ENCODE measurements around the gene TBC1D22A.

TBC1D22A gene

DNA sequence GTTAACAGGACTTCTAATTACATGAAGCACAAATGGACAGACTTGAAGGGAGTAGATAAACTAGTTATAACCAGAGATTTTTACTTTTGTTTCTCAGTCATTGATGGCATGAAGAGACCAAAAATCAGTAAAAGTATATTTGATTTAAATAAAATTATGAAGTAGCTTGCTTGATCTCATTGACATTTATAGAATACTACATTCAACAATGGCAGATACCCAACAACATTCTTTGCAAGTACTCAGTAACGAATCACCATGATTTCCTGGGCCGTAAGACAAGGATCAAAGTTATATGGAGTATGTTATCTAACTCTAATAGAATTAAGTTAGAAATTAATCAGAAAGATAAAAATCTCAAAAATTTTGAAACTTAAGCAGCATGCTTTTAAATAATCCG, 317.6 kb downstream of the TBC1D22A start:
- no peak overlapping the region for H3K4me3 Mint-ChIP-seq

DNA sequence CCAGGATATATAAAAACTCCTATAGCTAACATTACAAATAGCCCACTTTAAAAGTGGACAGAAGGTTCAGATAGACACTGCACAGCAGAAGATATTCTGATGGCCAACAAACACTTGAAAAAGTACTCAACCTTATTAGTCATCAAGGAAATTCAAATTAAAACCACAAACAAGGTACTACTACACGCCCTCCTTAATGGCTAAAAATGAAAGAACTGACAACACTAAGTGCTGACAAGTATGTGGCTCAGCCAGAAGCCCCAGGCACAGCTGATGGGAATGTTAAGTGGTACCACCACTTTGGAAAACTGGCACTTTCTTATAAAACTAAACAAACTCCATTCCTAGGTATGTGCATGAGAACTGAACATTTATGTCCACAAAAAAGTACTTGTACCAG, 320.1 kb downstream of the TBC1D22A start:
- H3K9me3 Mint-ChIP-seq = peaks cover 14% of the 10 kb centered on the region
- intact Hi-C loops (cut with micrococcal nuclease) = no loop called here
- peaks cover 24% of the 10 kb centered on the region for H3K36me3 Mint-ChIP-seq (ENCODE audit: low read depth)
- H3K27ac Mint-ChIP-seq = no peak overlapping the region
- H3K27me3 Mint-ChIP-seq = no peaks in the 10 kb centered on the region
- H3K4me3 Mint-ChIP-seq = no peak overlapping the region
- no peaks in the 10 kb centered on the region for H3K4me1 Mint-ChIP-seq (ENCODE audit: low read depth)

More for the DNA sequence above, 317.6 kb downstream of the TBC1D22A start:
- no peaks in the 10 kb centered on the region for H3K4me1 Mint-ChIP-seq (ENCODE audit: low read depth)
- intact Hi-C loops (cut with micrococcal nuclease) = no loop called here
- H3K36me3 Mint-ChIP-seq (ENCODE audit: low read depth) = peaks cover 47% of the 10 kb centered on the region
- peaks cover 38% of the 10 kb centered on the region for H3K9me3 Mint-ChIP-seq
- no peak overlapping the region for H3K27ac Mint-ChIP-seq
- H3K27me3 Mint-ChIP-seq = no peaks in the 10 kb centered on the region

DNA sequence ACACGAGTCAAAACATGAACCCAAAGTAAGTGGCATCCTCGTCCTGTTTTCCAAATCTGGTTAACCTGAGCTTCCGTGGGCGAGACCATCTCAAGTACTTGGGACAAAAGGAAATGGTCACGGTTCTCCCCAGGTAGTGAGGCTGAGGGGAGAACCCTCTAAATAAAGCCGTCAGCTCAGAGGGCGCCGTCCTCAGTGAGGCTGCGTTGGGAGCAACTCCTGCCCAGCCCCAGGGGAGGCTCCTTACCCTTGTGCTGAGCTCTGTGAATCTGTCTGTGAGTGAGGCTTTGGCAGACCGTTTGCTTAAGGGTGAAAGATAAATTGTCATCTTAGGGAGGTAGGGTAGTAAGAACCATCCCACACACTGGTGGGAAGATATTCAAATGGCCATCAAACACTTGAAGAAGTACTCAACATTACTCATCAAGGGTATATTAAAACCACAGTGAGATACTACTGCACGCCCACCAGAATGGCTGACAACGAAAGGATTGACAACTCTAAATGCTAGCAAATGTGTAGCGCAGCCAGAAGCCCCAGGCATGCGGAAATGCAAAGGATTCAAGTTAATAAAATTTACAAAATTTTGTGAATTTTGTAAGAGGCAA, 321.0 kb downstream of the TBC1D22A start:
- Mint-ChIP-seq H3K4me3 (no peak overlapping the region), H3K9me3 (peaks cover 10% of the 10 kb centered on the region)

DNA sequence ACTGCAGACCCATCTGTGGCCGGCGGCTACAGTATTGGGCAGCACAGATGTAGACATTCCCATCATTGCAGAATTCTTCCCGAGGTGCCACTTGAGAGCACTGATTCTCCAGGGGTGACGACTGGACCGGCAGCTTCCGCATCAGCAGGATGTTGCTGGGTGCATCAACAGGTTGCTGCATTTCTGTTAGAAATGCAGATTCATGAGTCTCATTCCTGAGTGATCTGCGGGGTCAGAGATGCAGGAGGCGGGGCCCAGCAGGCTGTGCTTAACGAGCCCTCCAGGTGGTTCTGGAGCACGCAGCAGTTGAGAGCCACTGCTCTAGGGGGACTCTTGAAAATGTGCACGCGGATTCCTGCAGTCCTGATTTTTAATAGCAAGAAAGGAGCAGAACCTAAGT, 321.8 kb downstream of the TBC1D22A start:
- Mint-ChIP-seq H3K4me1 (ENCODE audit: low read depth) (peaks cover 8% of the 10 kb centered on the region), H3K27me3 (no peaks in the 10 kb centered on the region), H3K36me3 (ENCODE audit: low read depth) (peaks cover 22% of the 10 kb centered on the region), H3K9me3 (peaks cover 7% of the 10 kb centered on the region), H3K27ac (no peak overlapping the region), H3K4me3 (no peak overlapping the region)
- intact Hi-C loops (cut with micrococcal nuclease) = no loop called here

More for the DNA sequence above, 321.0 kb downstream of the TBC1D22A start:
- Mint-ChIP-seq H3K36me3 (ENCODE audit: low read depth) (peaks cover 19% of the 10 kb centered on the region), H3K27me3 (no peaks in the 10 kb centered on the region), H3K4me1 (ENCODE audit: low read depth) (peaks cover under 1% of the 10 kb centered on the region), H3K27ac (no peak overlapping the region)
- intact Hi-C loops (cut with micrococcal nuclease) = no loop called here

DNA sequence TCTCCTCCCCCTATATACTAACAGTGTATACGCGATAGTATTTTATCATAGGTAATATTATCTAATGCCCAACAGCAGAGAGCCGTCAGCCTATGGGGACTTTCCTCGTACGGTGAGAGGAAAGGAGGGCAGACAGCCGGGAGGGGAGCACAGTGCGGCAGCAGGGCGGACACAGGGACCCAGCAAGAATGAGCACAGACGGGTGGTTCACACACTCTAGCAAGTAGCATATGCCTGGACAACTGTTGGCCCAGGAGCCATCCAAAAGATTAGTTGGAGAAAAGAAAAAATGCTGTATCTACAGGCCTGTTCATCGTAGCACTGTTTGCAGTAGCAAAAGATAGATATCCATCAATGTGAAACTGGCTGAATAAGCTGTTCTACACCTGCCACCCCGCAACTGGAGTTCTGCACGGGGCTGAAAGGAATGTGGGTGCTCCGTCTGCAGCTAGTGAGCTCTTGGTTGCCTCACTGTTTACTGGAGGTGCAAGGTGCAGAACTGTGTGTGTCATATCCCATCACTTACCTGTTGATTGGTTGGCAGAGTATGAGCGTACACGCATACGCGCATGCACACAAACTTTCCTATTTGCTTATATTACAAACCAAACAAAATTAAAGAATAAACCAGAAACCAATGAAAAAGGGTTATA, 324.3 kb downstream of the TBC1D22A start:
- H3K4me1 Mint-ChIP-seq (ENCODE audit: low read depth) = peaks cover 30% of the 10 kb centered on the region
- intact Hi-C loops (cut with micrococcal nuclease) = no loop called here
- H3K9me3 Mint-ChIP-seq = peaks cover 15% of the 10 kb centered on the region
- H3K36me3 Mint-ChIP-seq (ENCODE audit: low read depth) = peaks cover 42% of the 10 kb centered on the region
- no peak overlapping the region for H3K4me3 Mint-ChIP-seq
- H3K27me3 Mint-ChIP-seq = no peaks in the 10 kb centered on the region
- H3K27ac Mint-ChIP-seq = no peak overlapping the region

DNA sequence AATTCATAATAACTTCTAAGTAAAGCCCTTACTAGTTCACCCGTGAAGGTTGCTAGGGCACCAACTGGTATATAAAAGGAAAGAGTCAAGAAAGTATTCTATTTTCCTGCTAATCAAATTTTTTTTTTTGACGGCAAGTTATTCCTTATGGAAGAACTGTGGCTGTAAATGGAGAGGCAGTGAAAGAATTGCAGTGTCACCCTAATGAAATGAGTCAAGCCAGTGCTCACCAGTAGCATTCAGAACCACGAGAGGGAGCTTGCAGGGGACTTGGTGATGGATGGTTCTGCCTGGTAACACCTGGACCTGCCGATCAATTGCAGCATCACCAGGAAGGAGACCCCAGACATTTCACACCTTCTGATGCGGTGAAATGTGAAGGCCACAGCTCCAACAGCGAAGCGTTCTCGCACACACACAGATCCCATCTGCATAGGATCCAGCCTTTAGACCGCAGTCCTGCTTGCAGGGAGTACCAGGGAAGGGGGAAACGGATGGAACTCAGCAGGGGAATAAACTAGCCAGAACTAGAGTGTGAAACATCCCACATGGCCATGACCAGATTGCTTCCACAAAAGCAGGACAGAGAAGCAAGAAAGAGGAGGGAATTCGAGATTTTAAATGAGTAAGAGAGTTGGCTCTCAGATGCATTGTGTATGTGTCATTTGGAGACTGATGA, 326.2 kb downstream of the TBC1D22A start:
- H3K36me3 Mint-ChIP-seq (ENCODE audit: low read depth) = peaks cover 56% of the 10 kb centered on the region
- peaks cover 37% of the 10 kb centered on the region for H3K4me1 Mint-ChIP-seq (ENCODE audit: low read depth)
- intact Hi-C loops (cut with micrococcal nuclease) = no loop called here
- no peak overlapping the region for H3K27ac Mint-ChIP-seq
- no peaks in the 10 kb centered on the region for H3K27me3 Mint-ChIP-seq
- H3K4me3 Mint-ChIP-seq = no peak overlapping the region
- peaks cover 34% of the 10 kb centered on the region for H3K9me3 Mint-ChIP-seq

DNA sequence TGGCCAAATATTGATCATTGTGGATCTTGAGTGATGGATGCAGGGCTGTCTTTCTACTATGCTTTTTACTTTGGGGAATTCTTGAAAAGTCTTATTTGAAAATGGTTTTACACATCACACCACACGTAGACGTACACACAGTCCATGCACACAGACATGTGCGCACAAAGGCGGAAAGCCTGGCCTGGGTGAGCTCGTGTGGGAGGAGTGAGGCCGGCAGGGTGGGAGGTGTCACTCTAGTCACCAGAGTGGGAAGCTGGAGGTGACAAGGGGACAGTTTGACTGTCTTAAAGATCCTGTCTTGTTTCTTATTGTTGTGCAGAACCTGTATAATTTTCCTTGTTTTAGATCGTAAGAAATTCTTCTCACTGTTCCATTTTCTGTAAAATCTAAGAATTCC, 326.9 kb downstream of the TBC1D22A start:
- H3K27me3 Mint-ChIP-seq = no peaks in the 10 kb centered on the region
- H3K36me3 Mint-ChIP-seq (ENCODE audit: low read depth) = peaks cover 63% of the 10 kb centered on the region
- peaks cover 42% of the 10 kb centered on the region for H3K9me3 Mint-ChIP-seq
- H3K27ac Mint-ChIP-seq = no peak overlapping the region
- no peak overlapping the region for H3K4me3 Mint-ChIP-seq
- H3K4me1 Mint-ChIP-seq (ENCODE audit: low read depth) = peaks cover 37% of the 10 kb centered on the region
- intact Hi-C loops (cut with micrococcal nuclease) = no loop called here

DNA sequence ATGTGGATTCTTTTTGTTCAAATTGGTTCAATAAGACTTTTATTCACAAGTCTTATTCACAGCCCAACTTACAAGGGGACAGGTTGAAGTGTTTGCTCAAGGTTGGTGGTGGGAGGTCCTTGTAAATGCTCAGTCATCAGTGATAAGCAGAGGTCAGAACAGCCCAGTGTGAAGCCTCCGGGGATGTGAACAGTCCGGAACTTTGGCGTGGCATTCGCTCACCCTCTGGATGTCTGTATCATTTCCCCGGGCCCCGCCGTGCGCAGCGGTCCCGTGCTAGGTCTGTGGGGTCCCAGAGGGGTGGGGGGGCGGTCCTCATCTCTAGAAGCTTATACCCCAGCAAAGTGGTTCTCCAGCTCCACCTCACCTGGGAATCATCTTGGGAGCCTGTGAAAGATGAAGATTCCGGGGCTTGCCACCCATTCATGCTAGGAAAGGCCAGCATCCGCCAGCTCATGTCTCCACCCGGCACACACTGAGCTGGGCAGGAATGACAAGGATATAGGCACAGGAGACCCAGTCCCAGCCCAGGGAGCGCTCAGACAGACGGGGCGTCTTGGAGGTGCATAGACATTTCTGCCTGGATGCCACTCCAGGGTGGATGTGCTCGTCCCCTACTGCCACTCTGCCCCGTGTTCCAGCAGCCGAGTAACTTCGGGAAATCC, 327.5 kb downstream of the TBC1D22A start:
- intact Hi-C loops (cut with micrococcal nuclease) = no loop called here
- Mint-ChIP-seq H3K9me3 (peaks cover 47% of the 10 kb centered on the region), H3K4me1 (ENCODE audit: low read depth) (peaks cover 37% of the 10 kb centered on the region), H3K4me3 (no peak overlapping the region), H3K27me3 (no peaks in the 10 kb centered on the region), H3K27ac (no peak overlapping the region), H3K36me3 (ENCODE audit: low read depth) (peaks cover 63% of the 10 kb centered on the region)

DNA sequence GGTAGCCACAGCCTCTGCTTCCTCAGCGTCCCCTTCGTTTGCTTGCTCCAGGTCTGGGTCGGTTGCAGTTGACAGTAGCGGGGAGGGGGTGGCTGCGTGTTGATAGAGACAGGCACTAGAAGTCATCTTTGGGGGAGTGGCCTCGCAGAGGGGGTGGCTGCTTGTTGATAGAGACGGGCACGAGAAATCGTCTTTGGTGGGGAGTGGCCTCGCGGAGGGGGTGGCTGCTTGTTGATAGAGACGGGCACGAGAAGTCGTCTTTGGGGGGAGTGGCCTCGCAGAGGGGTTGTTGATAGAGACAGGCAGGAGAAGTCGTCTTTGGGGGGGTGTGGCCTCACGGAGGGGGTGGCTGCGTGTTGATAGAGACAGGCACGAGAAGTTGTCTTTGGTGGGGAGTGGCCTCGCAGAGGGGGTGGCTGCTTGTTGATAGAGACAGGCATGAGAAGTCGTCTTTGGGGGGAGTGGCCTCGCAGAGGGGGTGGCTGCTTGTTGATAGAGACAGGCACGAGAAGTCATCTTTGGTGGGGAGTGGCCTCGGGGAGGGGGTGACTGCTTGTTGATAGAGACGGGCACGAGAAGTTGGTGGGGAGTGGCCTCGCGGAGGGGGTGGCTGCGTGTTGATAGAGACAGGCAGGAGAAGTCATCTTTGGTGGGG, 328.3 kb downstream of the TBC1D22A start:
- Mint-ChIP-seq H3K36me3 (ENCODE audit: low read depth) (peaks cover 63% of the 10 kb centered on the region), H3K4me1 (ENCODE audit: low read depth) (peaks cover 37% of the 10 kb centered on the region), H3K27ac (no peak overlapping the region), H3K4me3 (no peak overlapping the region), H3K27me3 (no peaks in the 10 kb centered on the region), H3K9me3 (peaks cover 50% of the 10 kb centered on the region)
- intact Hi-C loops (cut with micrococcal nuclease) = no loop called here

DNA sequence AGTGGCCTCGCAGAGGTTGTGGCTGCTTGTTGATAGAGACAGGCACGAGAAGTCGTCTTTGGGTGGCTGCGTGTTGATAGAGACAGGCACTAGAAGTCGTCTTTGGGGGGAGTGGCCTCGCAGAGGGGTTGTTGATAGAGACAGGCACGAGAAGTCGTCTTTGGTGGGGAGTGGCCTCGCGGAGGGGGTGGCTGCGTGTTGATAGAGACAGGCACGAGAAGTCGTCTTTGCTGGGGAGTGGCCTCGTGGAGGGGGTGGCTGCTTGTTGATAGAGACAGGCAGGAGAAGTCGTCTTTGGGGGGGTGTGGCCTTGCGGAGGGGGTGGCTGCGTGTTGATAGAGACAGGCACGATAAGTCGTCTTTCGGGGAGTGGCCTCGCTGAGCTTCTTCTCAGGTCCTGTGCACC, 328.8 kb downstream of the TBC1D22A start:
- Mint-ChIP-seq H3K27ac (no peak overlapping the region), H3K4me3 (no peak overlapping the region), H3K36me3 (ENCODE audit: low read depth) (peaks cover 63% of the 10 kb centered on the region), H3K4me1 (ENCODE audit: low read depth) (peaks cover 37% of the 10 kb centered on the region), H3K27me3 (no peaks in the 10 kb centered on the region), H3K9me3 (peaks cover 50% of the 10 kb centered on the region)
- intact Hi-C loops (cut with micrococcal nuclease) = no loop called here

DNA sequence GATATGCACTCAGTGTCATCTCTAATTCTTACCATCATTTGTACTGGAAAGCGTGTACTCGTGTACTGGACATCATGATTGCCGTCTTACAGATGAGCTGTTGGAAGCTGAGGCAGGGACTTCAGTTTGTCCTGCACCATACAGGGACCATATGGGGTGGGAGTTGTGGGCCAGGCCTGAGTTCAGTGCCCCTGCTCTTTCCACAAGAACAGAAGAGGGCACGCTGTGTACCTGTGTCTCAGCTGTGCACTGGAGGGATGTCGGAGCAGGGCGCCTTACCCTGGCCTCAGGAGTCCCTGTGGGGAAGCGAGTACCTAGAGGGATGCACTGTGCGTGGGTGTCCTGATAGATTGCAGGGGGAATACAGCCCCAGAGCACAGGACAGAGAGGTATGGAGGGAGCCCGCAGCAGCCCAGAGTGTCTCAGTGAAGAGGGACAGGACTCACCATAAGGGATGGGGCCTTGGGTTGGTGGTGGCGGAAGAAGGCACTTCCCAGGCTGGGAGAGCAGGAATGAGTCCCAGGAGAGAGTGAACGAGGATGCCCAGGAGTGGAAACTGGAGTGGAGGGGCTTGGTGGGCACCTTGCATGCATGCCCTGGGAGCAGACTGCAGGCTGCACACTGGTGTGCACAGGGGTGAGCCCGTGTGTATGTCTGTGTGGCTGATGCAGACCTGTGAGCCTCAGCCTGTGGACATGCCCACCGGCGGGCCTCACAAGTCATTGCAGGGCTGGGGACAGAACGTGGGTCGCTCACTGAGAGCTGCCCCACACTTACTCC, 329.7 kb downstream of the TBC1D22A start:
- H3K4me1 Mint-ChIP-seq (ENCODE audit: low read depth) = peaks cover 37% of the 10 kb centered on the region
- H3K36me3 Mint-ChIP-seq (ENCODE audit: low read depth) = peaks cover 68% of the 10 kb centered on the region

DNA sequence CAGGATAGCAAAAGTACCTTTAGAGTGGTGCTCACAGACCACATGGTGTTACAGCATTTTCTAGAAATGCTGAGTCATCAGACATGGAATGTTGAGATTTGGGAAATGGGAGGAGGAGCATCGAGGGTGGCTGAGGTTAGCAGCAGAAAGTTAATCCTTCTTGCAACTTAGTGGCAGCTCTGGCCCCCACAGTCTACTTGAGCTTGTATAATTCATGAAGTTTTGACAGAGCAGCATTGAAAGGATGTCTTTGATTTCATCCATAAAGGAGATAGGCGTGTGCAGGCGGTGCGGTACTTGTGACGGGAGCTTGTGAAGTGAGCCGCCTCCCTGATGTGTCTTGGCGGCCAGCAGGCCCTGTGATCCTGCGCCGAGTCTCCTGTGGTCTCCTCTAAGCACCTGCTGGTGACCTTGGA, 330.5 kb downstream of the TBC1D22A start:
- intact Hi-C loops (cut with micrococcal nuclease) = no loop called here
- peaks cover 37% of the 10 kb centered on the region for H3K4me1 Mint-ChIP-seq (ENCODE audit: low read depth)
- H3K9me3 Mint-ChIP-seq = peaks cover 57% of the 10 kb centered on the region
- peaks cover 76% of the 10 kb centered on the region for H3K36me3 Mint-ChIP-seq (ENCODE audit: low read depth)
- no peaks in the 10 kb centered on the region for H3K27me3 Mint-ChIP-seq
- no peak overlapping the region for H3K27ac Mint-ChIP-seq
- no peak overlapping the region for H3K4me3 Mint-ChIP-seq

More for the DNA sequence above, 329.7 kb downstream of the TBC1D22A start:
- H3K27me3 Mint-ChIP-seq = no peaks in the 10 kb centered on the region
- H3K4me3 Mint-ChIP-seq = no peak overlapping the region
- intact Hi-C loops (cut with micrococcal nuclease) = no loop called here
- no peak overlapping the region for H3K27ac Mint-ChIP-seq
- H3K9me3 Mint-ChIP-seq = peaks cover 54% of the 10 kb centered on the region

DNA sequence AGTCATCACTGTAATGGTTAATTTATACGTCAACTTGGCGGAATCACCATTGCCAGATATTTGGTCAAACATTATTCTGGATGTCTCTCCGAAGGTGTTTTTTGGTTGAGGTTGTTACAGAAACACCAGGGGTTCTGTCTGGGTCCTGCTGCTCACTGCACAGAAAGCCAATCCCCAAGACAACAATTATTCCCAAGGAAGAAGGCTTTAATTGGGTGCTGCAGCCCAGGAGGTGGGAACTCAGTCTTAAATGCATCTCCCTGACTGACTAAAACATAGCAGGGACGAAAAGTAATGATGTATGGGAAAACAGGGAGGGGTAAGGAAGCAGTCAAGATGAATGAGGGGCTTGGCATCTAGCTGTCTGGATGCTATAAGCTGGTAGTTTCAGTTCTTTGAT, 331.3 kb downstream of the TBC1D22A start:
- H3K4me1 Mint-ChIP-seq (ENCODE audit: low read depth) = peaks cover 34% of the 10 kb centered on the region
- intact Hi-C loops (cut with micrococcal nuclease) = no loop called here

More for the DNA sequence above, 331.3 kb downstream of the TBC1D22A start:
- Mint-ChIP-seq H3K36me3 (ENCODE audit: low read depth) (peaks cover 77% of the 10 kb centered on the region), H3K27ac (no peak overlapping the region), H3K27me3 (no peaks in the 10 kb centered on the region), H3K9me3 (peaks cover 57% of the 10 kb centered on the region), H3K4me3 (no peak overlapping the region)
